ENCODE results near the gene CRLF1. TPM values are rescaled to one million over a fixed set of nuclear protein-coding genes. Genes with fewer than 3 reads are reported as not detected.
A peak's percentile ranks its signal among the peaks of the same experiment; 100 is the strongest.

The CRLF1 gene, protein sequence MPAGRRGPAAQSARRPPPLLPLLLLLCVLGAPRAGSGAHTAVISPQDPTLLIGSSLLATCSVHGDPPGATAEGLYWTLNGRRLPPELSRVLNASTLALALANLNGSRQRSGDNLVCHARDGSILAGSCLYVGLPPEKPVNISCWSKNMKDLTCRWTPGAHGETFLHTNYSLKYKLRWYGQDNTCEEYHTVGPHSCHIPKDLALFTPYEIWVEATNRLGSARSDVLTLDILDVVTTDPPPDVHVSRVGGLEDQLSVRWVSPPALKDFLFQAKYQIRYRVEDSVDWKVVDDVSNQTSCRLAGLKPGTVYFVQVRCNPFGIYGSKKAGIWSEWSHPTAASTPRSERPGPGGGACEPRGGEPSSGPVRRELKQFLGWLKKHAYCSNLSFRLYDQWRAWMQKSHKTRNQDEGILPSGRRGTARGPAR
- polyA plus RNA-seq (2011; rRNA removed) (5.6 and 6.6 TPM in 2 replicates), polyA minus RNA-seq (2011; rRNA and poly(A)+ RNA removed) (1.4 and 4.8 TPM in 2 replicates)

DNA sequence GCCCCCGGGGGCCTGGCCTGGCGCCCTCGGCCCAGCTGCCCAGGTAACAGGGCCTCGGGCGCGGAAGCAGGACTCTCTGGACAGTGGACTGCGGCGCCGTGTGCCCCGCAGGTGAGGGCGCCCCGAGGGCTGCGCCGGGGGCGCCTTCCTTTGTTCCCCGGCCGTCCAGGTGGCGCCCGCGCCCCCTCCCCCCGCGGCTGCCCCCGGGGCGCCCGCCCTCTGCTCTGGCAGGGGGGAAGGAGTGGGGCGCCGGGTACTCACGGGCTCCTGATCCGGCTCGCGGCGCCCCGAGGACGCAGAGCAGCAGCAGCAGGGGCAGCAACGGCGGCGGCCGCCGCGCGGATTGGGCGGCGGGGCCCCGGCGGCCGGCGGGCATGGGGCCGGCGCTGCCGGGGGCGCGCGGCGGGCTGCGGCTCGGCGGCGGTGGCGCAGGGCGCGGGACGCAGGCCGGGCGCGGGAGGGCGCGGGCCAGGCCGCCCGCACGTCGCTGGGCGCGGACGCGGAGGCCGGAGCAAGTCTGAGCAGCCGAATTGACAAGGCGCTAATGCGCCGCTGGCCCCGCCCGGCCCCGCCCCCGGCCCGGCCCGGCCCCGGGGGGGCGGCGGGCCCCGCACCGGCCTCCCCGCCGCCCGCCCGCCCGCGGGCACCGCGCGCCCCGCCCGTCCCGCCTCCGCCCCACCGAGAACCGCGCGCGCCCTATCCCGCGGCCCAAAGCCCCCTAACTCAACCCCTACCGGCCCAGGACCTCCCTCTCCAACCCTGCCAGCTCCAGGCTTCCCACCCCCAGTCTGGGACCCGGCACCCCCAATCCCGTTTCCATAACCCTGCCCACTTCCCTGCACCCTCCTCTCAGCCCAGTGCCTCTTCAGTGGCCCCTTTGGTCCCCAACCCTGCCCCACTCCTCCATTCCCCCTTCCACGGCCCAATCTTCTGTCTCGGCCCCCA lies at the start of gene CRLF1:
Gene CRLF1 (minus strand): TSS at position 519 of the 945 bp plus-strand sequence. CDS start 143 bp downstream, at position 376.
- H3K27me3 ChIP-seq (ENCODE audit: control insufficient read depth, insufficient read depth, low read length): peaks cover 42% of the 10 kb centered on the region
- POLR2A ChIA-PET: no interaction called here

DNA sequence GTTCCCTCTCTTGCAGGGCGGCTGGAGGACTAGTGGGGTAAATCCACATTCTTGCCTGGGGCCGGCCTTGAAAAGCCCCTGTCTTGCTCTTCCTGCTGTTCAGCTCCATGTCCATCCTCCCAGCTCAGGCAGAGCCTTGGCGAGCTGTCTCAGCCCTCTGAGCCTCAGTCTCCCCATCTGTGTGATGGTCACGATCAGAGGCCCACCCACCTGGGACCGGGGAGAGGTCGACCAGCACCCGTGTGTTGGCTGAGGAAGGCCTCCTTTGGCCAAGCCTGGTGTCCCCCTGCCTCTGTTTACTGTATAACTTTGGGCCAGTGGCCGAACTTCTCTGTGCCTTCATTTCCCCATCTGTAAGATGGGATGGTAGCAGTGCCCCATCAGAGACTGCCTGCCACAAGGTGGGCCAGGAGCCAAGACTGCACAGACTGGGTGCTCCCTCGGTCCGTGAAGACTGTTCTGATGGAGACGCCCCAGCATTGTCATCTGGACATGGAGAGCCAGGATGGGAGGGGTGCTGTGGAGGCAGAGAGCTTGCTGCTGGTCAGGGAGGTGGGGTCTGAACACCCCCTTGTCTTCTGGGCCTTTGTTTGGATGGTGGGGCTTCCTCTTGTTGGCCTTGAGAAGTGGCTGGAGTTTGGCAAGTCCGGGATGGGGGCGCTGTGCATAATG lies 48.7 kb upstream of the CRLF1 start:
- POLR2A ChIA-PET: no interaction called here
- Histone ChIP-seq H3K36me3 (ENCODE audit: control insufficient read depth, insufficient read depth, low read length) (no peaks in the 10 kb centered on the region; the same call in 1 of the 2 replicates), H3K27me3 (ENCODE audit: control insufficient read depth, insufficient read depth, low read length) (no peaks in the 10 kb centered on the region; the same call in 1 of the 2 replicates), H3K4me3 (ENCODE audit: low read depth, low read length) (no peak overlapping the region)
- TF ChIP-seq, protein P1, sequence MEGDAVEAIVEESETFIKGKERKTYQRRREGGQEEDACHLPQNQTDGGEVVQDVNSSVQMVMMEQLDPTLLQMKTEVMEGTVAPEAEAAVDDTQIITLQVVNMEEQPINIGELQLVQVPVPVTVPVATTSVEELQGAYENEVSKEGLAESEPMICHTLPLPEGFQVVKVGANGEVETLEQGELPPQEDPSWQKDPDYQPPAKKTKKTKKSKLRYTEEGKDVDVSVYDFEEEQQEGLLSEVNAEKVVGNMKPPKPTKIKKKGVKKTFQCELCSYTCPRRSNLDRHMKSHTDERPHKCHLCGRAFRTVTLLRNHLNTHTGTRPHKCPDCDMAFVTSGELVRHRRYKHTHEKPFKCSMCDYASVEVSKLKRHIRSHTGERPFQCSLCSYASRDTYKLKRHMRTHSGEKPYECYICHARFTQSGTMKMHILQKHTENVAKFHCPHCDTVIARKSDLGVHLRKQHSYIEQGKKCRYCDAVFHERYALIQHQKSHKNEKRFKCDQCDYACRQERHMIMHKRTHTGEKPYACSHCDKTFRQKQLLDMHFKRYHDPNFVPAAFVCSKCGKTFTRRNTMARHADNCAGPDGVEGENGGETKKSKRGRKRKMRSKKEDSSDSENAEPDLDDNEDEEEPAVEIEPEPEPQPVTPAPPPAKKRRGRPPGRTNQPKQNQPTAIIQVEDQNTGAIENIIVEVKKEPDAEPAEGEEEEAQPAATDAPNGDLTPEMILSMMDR (IDR thresholded peaks at IDR 0.05; ENCODE audit: insufficient read depth, low read depth, low read length): no peak
- CTCF ChIA-PET: no interaction called here
- DNase-seq (ENCODE audit: low read depth): no peak

More for the DNA sequence above, at the start of gene CRLF1:
- Histone ChIP-seq H3K4me3 (ENCODE audit: low read depth, low read length) (0 out of 2 replicates have a peak within 1 kb of the TSS, but pooled peaks have one; percentile 11), H3K36me3 (ENCODE audit: control insufficient read depth, insufficient read depth, low read length) (no peaks in the 10 kb centered on the region)
- TF ChIP-seq, protein P1 (IDR thresholded peaks at IDR 0.05; ENCODE audit: insufficient read depth, low read depth, low read length): no peak
- DNase-seq (ENCODE audit: low read depth): no peak
- CTCF ChIA-PET: interaction anchor here (0.6 to 1.0 kb wide), 2 partner anchors 211 to 240 kb away, joined by 3 read pairs; no protein-coding TSS in a partner anchor

DNA sequence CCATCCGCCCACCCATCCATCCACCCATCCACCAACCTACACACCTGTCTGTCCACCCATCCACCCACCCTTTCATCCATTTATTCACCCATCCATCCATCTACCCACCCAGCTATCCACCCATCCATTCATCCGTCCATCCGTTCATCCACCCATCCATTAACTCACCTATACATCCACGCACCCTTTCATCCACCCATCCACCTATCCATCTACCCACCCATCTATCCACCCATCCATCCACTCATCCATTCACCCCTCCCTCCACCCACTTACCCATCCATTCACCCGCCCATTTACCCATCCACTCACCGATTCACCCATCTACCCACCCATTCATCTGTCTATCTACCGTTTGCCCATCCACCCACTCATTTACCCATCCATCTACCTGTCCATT lies 47.9 kb upstream of the CRLF1 start:
- no peak for DNase-seq (ENCODE audit: low read depth)
- CTCF ChIA-PET: no interaction called here

DNA sequence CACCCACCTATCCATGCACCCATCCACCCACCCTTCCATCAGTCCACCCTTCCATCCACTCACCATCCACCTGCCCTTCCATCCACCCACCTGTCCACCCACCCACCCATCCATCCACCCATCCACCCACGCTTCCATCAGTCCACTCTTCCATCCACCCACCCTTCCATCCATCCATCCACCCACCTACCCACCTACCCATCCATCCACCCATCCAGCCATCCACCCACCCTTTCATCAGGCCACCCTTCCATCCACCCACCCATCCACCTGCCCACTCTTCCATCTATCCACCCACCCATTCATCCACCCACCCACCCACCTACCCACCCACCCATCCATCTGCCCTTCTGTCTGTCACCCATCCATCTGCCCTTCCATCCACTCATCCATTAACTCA lies 47.3 kb upstream of the CRLF1 start:
- TF ChIP-seq, protein P1 (IDR thresholded peaks at IDR 0.05; ENCODE audit: insufficient read depth, low read depth, low read length): no peak
- CTCF ChIA-PET: no interaction called here
- no peak for DNase-seq (ENCODE audit: low read depth)
- no peaks in the 10 kb centered on the region; the same call in 1 of the 2 replicates for H3K27me3 ChIP-seq (ENCODE audit: control insufficient read depth, insufficient read depth, low read length)
- POLR2A ChIA-PET: no interaction called here
- no peak overlapping the region for H3K4me3 ChIP-seq (ENCODE audit: low read depth, low read length)
- H3K36me3 ChIP-seq (ENCODE audit: control insufficient read depth, insufficient read depth, low read length): no peaks in the 10 kb centered on the region; the same call in 1 of the 2 replicates

More for the DNA sequence above, 47.9 kb upstream of the CRLF1 start:
- POLR2A ChIA-PET: no interaction called here
- no peaks in the 10 kb centered on the region; the same call in 1 of the 2 replicates for H3K27me3 ChIP-seq (ENCODE audit: control insufficient read depth, insufficient read depth, low read length)
- no peaks in the 10 kb centered on the region; the same call in 1 of the 2 replicates for H3K36me3 ChIP-seq (ENCODE audit: control insufficient read depth, insufficient read depth, low read length)
- TF ChIP-seq, protein P1 (IDR thresholded peaks at IDR 0.05; ENCODE audit: insufficient read depth, low read depth, low read length): no peak
- H3K4me3 ChIP-seq (ENCODE audit: low read depth, low read length): no peak overlapping the region
